Liver (tissue), 9 donors: ENCODE measurements around the gene AHCY. TPM values are rescaled to one million over a fixed set of nuclear protein-coding genes. Genes with fewer than 3 reads are reported as not detected.
"Not testable (repeated sequence)": the region's sequence is repeated elsewhere in the genome, so short reads cannot be mapped to it uniquely, and the experiment has no call there.

Experiments
- DNase-seq: peaks from one replicate; pipeline ENCODE4 v3.0.0-alpha.2; 2017; ENCODE audit warnings: low spot score
- H3K27ac ChIP-seq, 2 donors: one replicate each; pipeline ENCODE4 v1.7.0; 2013; ENCODE audit warnings: inconsistent platforms in 2 of 2, low read length in 2 of 2, control low read depth in 1 of 2, low read depth in 1 of 2, mild to moderate bottlenecking in 1 of 2
- H3K27me3 ChIP-seq, 4 donors: one replicate each; pipeline versions ENCODE4 v1.6.1 to v1.7.0; 2013; ENCODE audit warnings: low read length in 3 of 4, inconsistent platforms in 1 of 4, mild to moderate bottlenecking in 1 of 4, moderate library complexity in 1 of 4; ENCODE audit not compliant: control insufficient read depth in 4 of 4, insufficient read depth in 4 of 4
- H3K36me3 ChIP-seq, 4 donors: one replicate each; pipeline versions ENCODE4 v1.6.1 to v1.7.0; 2013; ENCODE audit warnings: low read length in 3 of 4, mild to moderate bottlenecking in 3 of 4, low read depth in 1 of 4, moderate library complexity in 1 of 4; ENCODE audit not compliant: control insufficient read depth in 4 of 4, insufficient read depth in 3 of 4
- H3K4me1 ChIP-seq, 4 donors: one replicate each; pipeline versions ENCODE4 v1.6.1 to v1.7.0; 2013; ENCODE audit warnings: low read length in 3 of 4, mild to moderate bottlenecking in 3 of 4, moderate library complexity in 1 of 4; ENCODE audit not compliant: control insufficient read depth in 4 of 4, insufficient read depth in 4 of 4
- H3K4me3 ChIP-seq, 3 donors: one replicate each; pipeline versions ENCODE4 v1.6.1 to v1.7.0; 2013; ENCODE audit warnings: low read length in 3 of 3, control low read depth in 1 of 3, low read depth in 1 of 3, mild to moderate bottlenecking in 1 of 3
- H3K9ac ChIP-seq, 2 donors: one replicate each; pipeline ENCODE4 v1.7.0; 2013; ENCODE audit warnings: low read length in 2 of 2, mild to moderate bottlenecking in 2 of 2, moderate library complexity in 2 of 2, control low read depth in 1 of 2, low read depth in 1 of 2
- H3K9me3 ChIP-seq, 4 donors: one replicate each; pipeline versions ENCODE4 v1.6.1 to v1.7.0; 2013; ENCODE audit warnings: low read length in 3 of 4; ENCODE audit not compliant: control insufficient read depth in 4 of 4
- EGR1 ChIP-seq, 2 donors: IDR thresholded peaks; 2 replicates each; pipeline ENCODE4 v1.6.1; 2016 to 2018; ENCODE audit warnings: antibody characterized with exemption in 2 of 2, low read depth in 2 of 2
- HNF4A ChIP-seq, 2 donors: conservative IDR thresholded peaks; 2 replicates each; pipeline ENCODE4 v1.6.1; 2016; ENCODE audit warnings: antibody characterized with exemption in 2 of 2, mild to moderate bottlenecking in 2 of 2
- NR2F2 ChIP-seq: IDR thresholded peaks from 2 replicates; pipeline ENCODE4 v1.6.1; 2016; ENCODE audit warnings: antibody characterized with exemption
- RXRA ChIP-seq, 2 donors: IDR thresholded peaks; 2 replicates each; pipeline ENCODE4 v1.6.1; 2017 to 2018; ENCODE audit warnings: antibody characterized with exemption in 2 of 2, mild to moderate bottlenecking in 1 of 2
- ZBTB33 ChIP-seq: IDR thresholded peaks from 2 replicates; pipeline ENCODE4 v1.6.1; 2016; ENCODE audit warnings: antibody characterized with exemption
- WGBS: extraction: QIAGEN DNeasy Blood & Tissue Kit; methylation state at CpG from one replicate; pipeline ENCODE4 v1.1.7; 2013; 5-methylcytosine and 5-hydroxymethylcytosine counted together
- polyA plus RNA-seq, 2 donors: library from polyadenylated mRNA; stranded (reverse) in 1 of 2; unstranded in 1 of 2; fragments of 200-250 nt in 1 of 2; fragments of >200 nt in 1 of 2; fragmentation: Nextera tagmentation in 1 of 2; extraction: Ambion mirVana in 1 of 2; gene quantifications; one replicate each; pipeline versions ENCODE4 v1.2.1 to v1.2.3, GENCODE V29; 2013 to 2015
- total RNA-seq, 2 donors: library from RNA; depleted of rRNA; stranded (reverse); fragments of >200 nt; gene quantifications; one replicate each; pipeline ENCODE4 v1.2.3, GENCODE V29; 2014
- TF ChIP-seq, protein P1 (sequence below): IDR thresholded peaks from 2 replicates; pipeline ENCODE4 v1.6.1; 2016; ENCODE audit warnings: antibody characterized with exemption, mild to moderate bottlenecking
- donor health status: healthy.
- donor health status: healthy.
- donor health status: healthy.
- donor health status: healthy.
- donor health status: healthy.

The AHCY gene
- total and polyA plus RNA-seq, 4 donors = 56.0 to 138 (median 113) TPM

GRCh38 chr20:34328928-34329677 is 25.9 kb upstream of the AHCY start:
- Histone ChIP-seq H3K27me3 (no peaks in the 10 kb centered on the region), H3K36me3 (no peaks in the 10 kb centered on the region), H3K4me1 (peaks cover 0 to 7% (median 7%) of the 10 kb centered on the region in 4 donors), H3K9ac (no peak overlapping the region), H3K27ac (no peak overlapping the region), H3K4me3 (no peak overlapping the region), H3K9me3 (no peaks in the 10 kb centered on the region)
- 94% methylated on average over 9 of the region's 9 CpGs for WGBS
- DNase-seq = no peak
- no peak for TF ChIP-seq EGR1 (IDR thresholded peaks at IDR 0.05; ENCODE audit: low read depth in 2 of 2)
- TF ChIP-seq RXRA (IDR thresholded peaks at IDR 0.05) = no peak
- no peak for TF ChIP-seq HNF4A (conservative IDR thresholded peaks at IDR 0.05)
- TF ChIP-seq, protein P1, sequence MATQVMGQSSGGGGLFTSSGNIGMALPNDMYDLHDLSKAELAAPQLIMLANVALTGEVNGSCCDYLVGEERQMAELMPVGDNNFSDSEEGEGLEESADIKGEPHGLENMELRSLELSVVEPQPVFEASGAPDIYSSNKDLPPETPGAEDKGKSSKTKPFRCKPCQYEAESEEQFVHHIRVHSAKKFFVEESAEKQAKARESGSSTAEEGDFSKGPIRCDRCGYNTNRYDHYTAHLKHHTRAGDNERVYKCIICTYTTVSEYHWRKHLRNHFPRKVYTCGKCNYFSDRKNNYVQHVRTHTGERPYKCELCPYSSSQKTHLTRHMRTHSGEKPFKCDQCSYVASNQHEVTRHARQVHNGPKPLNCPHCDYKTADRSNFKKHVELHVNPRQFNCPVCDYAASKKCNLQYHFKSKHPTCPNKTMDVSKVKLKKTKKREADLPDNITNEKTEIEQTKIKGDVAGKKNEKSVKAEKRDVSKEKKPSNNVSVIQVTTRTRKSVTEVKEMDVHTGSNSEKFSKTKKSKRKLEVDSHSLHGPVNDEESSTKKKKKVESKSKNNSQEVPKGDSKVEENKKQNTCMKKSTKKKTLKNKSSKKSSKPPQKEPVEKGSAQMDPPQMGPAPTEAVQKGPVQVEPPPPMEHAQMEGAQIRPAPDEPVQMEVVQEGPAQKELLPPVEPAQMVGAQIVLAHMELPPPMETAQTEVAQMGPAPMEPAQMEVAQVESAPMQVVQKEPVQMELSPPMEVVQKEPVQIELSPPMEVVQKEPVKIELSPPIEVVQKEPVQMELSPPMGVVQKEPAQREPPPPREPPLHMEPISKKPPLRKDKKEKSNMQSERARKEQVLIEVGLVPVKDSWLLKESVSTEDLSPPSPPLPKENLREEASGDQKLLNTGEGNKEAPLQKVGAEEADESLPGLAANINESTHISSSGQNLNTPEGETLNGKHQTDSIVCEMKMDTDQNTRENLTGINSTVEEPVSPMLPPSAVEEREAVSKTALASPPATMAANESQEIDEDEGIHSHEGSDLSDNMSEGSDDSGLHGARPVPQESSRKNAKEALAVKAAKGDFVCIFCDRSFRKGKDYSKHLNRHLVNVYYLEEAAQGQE = no peak

DNA sequence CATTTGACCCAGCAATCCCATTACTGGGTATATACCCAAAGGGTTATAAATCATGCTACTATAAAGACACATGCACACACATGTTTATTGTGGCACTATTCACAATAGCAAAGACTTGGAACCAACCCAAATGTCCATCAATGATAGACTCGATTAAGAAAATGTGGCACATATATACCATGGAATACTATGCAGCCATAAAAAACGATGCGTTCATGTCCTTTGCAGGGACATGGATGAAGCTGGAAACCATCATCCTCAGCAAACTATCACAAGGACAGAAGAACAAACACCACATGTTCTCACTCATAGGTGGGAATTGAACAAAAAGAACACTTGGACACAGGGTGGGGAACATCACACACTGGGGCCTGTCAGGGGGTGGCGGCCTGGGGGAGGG is 25.1 kb upstream of the AHCY start:
- not testable (repeated sequence) for DNase-seq, H3K9me3 ChIP-seq, H3K27ac ChIP-seq, H3K9ac ChIP-seq, H3K4me1 ChIP-seq, H3K4me3 ChIP-seq, H3K27me3 ChIP-seq, H3K36me3 ChIP-seq
- WGBS = 94% methylated on average over 4 of the region's 4 CpGs

DNA sequence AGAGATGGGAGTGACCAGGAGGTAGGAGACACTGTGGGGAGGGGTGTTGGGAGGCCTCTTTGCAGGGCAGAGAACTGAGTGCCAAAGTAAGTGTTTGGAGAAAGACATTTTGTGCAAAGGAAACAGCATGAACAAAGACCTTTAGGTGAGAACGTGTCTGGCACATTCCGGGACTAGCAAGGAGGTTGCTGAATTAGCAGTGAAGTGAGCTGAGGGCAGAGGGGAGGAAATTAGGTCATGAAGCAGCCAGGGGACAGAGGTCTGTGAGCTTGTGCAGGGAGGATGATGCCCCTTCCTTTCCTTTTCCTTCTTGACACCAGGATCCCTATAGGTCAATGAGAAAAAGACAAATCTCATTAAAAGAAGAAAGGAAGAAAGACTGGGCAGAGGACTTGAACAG is 21.4 kb upstream of the AHCY start:
- H3K4me1 ChIP-seq = peaks cover 0 to 7% (median 7%) of the 10 kb centered on the region in 4 donors
- H3K27me3 ChIP-seq = no peaks in the 10 kb centered on the region
- no peak for TF ChIP-seq HNF4A (conservative IDR thresholded peaks at IDR 0.05)
- TF ChIP-seq NR2F2 = peak; percentile 52
- no peak for TF ChIP-seq ZBTB33
- DNase-seq = no peak
- H3K36me3 ChIP-seq = no peaks in the 10 kb centered on the region
- H3K4me3 ChIP-seq = no peak overlapping the region
- 21% methylated on average over 2 of the region's 2 CpGs for WGBS
- H3K9me3 ChIP-seq = no peaks in the 10 kb centered on the region
- no peak overlapping the region for H3K9ac ChIP-seq
- H3K27ac ChIP-seq = no peak overlapping the region
